NT2/D1 (cell line): ENCODE results near the gene CDH7.

Experiments
- SUZ12 ChIP-seq: IDR thresholded peaks from 2 replicates; pipeline ENCODE4 v1.6.1; 2011; ENCODE audit not compliant: insufficient read length, insufficient read depth; ENCODE audit errors: extremely low read depth
- YY1 ChIP-seq: IDR thresholded peaks from 2 replicates; pipeline ENCODE4 v1.6.1; 2011; ENCODE audit not compliant: insufficient read length, insufficient read depth
- ZNF274 ChIP-seq: IDR thresholded peaks from 2 replicates; pipeline ENCODE4 v1.6.1; 2011; ENCODE audit warnings: mild to moderate bottlenecking, low read depth, low read length

DNA sequence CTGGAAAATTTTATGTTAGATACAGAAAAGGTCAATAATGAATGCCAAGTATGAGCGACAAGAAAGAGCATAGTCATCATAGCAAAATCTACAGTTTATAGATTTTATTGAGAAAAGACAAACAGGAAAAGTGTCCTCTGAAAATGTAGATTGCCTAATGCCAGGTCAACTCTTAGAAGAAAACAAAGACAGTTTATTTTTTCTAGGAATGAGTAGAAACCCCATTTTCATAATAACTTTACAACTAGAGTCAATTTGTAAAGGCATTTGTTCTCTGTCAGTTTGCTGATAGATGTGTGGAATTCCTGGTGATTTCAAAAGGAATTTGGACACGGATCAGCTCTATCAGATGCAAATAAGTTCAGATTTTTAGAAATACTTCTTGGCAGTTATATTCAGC is 16.6 kb downstream of the CDH7 start:
- TF ChIP-seq YY1 (no peak), ZNF274 (no peak), SUZ12 (no peak)
